NCI-H1694 treated with DMSO at 0.1 percent for 48 hours (cell line): Measurements from ENCODE around the gene RAB11FIP2.
"Not testable (repeated sequence)": the region's sequence is repeated elsewhere in the genome, so short reads cannot be mapped to it uniquely, and the experiment has no call there.

Experiments
- DNase-seq: peaks from one replicate; lab custom pipeline; 2025; lab: John Stamatoyannopoulos, UW

Gene RAB11FIP2

GRCh38 chr10:118046395-118047156, at the start of gene RAB11FIP2:
Gene RAB11FIP2 (minus strand): TSS chr10:118046941. CDS start chr10:118046163, 778 bp downstream.
- DNase-seq = peak; percentile 16

- DNase-seq = no peak
Measured at GRCh38 chr10:118096022-118096421, 49.3 kb upstream of the RAB11FIP2 start.

- no peak for DNase-seq
Measured at GRCh38 chr10:118092209-118092608, 45.5 kb upstream of the RAB11FIP2 start.

GRCh38 chr10:118080817-118081216, 34.1 kb upstream of the RAB11FIP2 start:
- DNase-seq = no peak

GRCh38 chr10:118076705-118077104, 30.0 kb upstream of the RAB11FIP2 start:
- DNase-seq = no peak

GRCh38 chr10:118072840-118073239, 26.1 kb upstream of the RAB11FIP2 start:
- no peak for DNase-seq

GRCh38 chr10:118067389-118067788, 20.6 kb upstream of the RAB11FIP2 start:
- DNase-seq = not testable (repeated sequence)

GRCh38 chr10:118062798-118063238, 16.1 kb upstream of the RAB11FIP2 start:
- DNase-seq = no peak

GRCh38 chr10:118058371-118058770, 11.6 kb upstream of the RAB11FIP2 start:
- no peak for DNase-seq

GRCh38 chr10:118057361-118057760, 10.6 kb upstream of the RAB11FIP2 start:
- DNase-seq = no peak

- no peak for DNase-seq
Measured at GRCh38 chr10:118054383-118054782, 7.6 kb upstream of the RAB11FIP2 start.

- DNase-seq = no peak
Measured at GRCh38 chr10:118052816-118053215, 6.1 kb upstream of the RAB11FIP2 start.

- no peak for DNase-seq
Measured at GRCh38 chr10:118047880-118048279, 1.1 kb upstream of the RAB11FIP2 start.

GRCh38 chr10:118047157-118047719, 497 bp upstream of the RAB11FIP2 start:
- DNase-seq = no peak

- DNase-seq = no peak
Measured at GRCh38 chr10:118045837-118046394, 825 bp downstream of the RAB11FIP2 start.

GRCh38 chr10:118045158-118045836, 1.4 kb downstream of the RAB11FIP2 start:
- no peak for DNase-seq

- no peak for DNase-seq
Measured at GRCh38 chr10:118042827-118043242, 3.9 kb downstream of the RAB11FIP2 start.

- no peak for DNase-seq
Measured at GRCh38 chr10:118042336-118042735, 4.4 kb downstream of the RAB11FIP2 start.

GRCh38 chr10:118041316-118041715, 5.4 kb downstream of the RAB11FIP2 start:
- no peak for DNase-seq

GRCh38 chr10:118036281-118036875, 10.4 kb downstream of the RAB11FIP2 start:
- DNase-seq = no peak

GRCh38 chr10:118035354-118036005, 11.3 kb downstream of the RAB11FIP2 start:
- no peak for DNase-seq

GRCh38 chr10:118034791-118035261, 11.9 kb downstream of the RAB11FIP2 start:
- no peak for DNase-seq
